GM10847 (cell line): ENCODE results near the gene STK17B.

Experiments used
- POLR2A ChIP-seq: IDR thresholded peaks from 2 replicates; pipeline ENCODE4 v1.6.1; 2011; ENCODE audit not compliant: insufficient read length; ENCODE audit errors: extremely low read depth

The STK17B gene

DNA sequence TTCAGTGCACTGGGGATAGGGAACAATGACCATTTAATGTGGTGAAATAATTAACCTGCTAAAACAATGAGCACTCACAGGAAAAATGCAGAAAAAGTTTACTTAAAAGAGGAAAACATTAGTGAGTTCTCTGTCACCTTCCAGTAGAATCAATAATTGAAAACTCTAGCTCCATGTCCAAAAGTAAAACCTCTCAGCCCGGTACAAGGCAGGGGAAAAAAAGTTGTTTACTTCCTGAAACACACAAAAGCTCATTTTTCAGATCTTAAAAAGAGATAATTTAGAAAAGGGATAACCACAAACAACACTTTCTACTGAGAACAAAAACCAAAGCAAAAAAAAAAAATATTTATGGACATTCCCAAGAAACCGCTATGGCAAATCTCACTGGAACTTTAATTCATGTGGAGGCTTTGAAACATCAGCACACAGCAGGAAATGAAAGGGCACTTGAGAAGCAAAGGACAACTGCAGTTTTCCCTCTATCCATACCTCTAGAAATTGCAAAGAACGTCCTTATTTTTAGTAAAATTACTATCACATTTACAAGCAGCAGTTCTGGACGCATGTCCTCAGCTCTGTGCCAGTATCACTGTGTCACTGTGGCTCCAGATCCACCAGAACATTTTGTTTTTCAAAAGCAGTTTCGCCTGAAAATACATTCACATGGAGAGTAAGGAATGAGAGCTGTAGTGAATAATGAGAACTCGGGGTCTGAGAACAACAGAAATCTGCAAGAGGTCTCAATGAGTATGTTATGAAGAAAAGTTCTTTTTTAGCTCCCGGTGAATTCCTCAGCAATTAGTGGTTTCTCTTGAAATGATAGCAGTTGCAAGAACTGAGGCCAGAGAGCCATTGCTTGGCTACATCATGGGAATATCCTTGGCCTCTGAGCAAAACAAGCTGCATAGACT lies 58.1 kb downstream of the STK17B start:
- TF ChIP-seq POLR2A, result no peak

DNA sequence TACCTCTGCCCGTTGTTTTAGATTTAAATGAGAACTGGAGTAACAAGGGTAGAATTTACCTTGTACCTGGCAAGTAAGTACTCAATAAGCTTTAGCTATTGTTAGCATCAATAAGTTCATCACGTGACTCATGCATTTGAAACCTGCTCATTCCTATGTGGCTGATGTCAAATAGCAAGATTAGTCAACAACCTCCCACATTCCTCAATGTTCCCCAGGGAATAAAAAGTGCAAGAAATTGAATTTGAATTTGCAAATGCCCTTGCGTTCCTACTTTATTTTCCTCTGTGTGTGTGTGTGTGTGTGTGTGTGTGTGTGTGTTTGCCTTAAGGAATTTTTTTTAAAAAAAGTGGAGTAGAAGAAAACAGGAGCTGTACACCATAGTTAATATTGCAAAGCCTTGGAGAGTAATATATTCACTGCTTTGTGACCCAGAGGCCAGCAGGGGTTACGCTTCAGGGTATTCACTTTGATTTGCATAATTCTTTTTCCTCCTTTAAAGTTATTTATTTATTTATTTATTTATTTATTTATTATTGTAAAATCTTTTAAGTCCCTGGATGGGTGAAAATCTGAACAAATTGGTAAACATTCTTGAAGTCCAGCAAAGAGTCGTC lies 58.9 kb downstream of the STK17B start:
- TF ChIP-seq POLR2A, result no peak

DNA sequence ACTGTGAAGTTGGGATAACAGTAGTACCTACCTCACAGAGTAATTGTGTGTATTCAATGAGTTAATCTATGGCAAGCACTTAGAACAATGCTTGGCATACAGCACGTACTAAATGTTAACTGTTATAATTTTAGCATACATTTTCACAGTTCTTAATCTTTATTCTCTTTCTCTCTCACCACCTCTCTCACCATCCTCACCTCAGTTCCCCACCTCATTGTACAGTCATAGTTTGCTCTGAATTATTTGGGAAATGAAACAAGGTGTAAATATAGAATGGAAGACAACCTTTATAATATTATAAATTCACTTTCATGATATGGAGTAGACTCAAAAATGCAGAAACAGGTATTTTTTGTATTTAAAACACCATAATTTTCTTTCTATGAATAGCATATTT lies 62.8 kb downstream of the STK17B start:
- no peak for TF ChIP-seq POLR2A

DNA sequence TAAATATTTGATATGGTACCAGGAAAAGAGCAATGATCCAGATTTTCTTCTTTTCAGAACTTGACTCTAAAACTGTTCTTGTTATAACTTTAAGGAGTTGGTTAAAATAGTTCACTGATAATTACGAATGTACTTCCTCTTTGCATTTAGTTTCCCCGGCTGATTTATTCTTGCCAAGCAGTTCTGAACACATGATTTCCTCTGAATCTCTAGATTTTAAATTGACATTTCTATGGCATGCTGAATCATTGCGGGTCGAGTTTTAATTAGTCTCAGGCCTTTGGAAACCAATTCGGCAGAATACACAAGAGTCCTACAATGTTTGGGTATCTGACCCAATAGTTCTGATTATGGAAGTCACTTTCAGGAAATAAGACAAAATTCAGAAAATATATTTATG lies 65.4 kb downstream of the STK17B start:
- TF ChIP-seq POLR2A, result no peak

DNA sequence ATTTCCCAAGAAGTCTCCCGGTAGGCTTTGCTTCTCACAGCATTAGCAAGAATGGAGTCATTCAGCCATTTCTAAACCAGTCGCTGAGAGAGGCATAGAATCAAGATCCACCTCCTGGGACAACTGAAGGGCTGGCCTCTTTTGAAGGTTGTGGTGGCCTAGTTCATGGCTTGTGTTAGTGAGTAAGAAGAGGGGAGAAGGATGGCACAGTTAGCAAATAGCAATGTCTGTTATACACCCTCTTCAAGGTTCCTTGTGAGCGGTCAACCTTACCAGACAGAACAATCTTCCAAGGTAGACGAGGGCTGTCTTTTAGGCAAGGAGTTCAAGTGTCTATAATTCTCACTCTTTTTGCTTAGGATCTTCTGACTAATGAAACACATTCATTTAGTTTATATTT lies 67.3 kb downstream of the STK17B start:
- no peak for TF ChIP-seq POLR2A

DNA sequence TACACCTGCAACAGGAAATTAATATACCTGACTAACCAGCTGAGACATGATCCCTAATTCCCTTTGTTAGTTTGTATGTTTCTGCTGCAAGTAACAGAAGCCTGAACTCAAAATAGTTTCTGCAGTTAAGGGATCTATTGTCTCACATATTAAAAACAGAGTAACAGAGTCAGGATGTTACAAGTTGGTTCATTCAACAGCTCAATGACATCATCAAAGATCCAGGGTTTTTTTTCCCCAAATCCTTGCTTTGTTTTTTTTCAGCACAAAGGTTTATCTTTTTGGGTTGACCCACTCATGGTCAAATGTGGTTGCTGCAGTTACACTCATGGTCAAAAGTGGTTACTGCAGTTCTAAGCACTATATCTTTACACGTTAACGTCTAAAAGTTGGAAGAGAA lies 67.8 kb downstream of the STK17B start:
- TF ChIP-seq POLR2A, result no peak

DNA sequence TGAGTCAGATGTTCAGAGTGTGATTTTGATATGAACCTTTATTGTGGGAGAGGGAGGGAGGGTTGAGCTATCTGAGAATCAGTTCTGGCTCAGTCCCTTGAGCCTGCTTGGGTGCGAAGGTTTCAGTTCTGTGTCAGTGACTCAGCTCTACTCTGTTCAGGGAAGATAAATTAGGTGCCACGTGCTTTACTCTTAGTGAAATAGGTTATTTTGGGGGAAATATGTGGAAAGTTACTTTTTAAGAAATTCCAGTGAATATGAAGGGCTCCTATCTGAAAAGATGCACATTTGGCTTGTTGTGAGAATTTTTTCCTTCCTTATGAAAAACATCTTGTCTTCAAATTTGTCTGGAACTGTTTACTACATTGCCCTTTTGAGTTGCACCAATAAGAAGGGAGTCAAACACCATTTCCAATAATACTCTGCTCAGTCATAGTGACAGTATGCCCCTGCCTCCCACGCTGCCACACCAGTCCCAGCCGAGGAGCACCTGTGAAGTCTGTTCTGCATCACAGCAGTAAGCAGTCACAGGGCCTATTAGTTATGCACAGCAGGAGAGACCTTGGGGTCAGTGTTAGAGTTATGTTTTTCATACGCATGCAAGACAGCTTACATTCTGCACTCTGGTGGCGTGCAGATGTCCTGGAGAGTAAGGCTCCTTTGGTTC lies 69.9 kb downstream of the STK17B start:
- no peak for TF ChIP-seq POLR2A

DNA sequence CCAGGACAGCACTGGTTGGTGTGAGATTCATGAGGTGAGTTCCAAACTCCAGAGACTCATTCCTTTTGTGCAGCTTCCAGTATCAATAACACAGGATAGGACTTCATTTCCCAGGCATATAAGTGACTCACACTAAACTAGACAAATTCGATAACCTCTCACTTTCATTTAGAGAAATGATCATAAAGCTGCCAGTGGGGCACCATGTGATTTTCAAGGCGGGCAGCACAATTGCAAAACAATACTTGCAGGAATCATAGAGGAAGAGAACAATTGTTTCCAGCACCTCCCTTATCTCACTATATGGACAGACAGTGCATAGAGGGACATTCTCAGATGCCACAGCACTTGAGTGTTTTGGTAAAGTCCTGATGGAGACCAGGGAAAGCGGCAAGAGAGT lies 71.5 kb downstream of the STK17B start:
- TF ChIP-seq POLR2A, result no peak

DNA sequence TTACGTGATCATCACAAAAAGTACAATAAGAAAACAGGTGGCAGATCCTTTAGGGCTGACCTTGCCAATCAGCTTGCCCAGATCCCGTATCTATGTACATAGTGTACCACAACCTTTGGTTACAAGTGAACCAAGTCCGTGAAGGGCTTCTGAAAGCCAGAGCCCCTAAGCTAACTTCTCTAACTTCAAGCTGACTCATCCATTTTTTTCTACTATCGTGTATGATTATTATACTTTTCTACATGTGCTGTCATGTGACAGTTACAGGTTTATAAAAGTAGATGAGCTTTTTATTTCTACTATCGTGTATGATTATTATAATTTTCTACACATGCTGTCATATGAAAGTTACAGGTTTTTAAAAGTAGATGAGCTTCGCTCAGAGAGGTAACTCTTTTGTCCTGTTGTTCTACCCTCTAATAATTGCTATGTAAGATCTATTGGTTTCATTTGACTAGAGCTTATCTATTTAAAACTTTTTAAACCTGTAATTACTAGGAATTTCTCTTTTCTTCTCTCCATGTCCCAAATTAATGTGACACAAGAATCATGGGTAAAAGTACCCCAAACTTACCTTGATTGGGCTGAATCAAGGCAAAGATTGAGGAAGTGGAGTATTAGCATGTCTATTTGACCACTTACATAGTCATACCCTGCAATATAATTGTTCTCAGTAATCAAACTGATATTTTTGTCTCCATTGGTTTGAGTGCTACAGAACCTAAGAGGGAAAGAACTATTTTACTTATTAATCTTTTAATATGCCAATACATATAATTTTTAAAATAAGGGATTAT lies 73.3 kb downstream of the STK17B start:
- TF ChIP-seq POLR2A, result no peak

DNA sequence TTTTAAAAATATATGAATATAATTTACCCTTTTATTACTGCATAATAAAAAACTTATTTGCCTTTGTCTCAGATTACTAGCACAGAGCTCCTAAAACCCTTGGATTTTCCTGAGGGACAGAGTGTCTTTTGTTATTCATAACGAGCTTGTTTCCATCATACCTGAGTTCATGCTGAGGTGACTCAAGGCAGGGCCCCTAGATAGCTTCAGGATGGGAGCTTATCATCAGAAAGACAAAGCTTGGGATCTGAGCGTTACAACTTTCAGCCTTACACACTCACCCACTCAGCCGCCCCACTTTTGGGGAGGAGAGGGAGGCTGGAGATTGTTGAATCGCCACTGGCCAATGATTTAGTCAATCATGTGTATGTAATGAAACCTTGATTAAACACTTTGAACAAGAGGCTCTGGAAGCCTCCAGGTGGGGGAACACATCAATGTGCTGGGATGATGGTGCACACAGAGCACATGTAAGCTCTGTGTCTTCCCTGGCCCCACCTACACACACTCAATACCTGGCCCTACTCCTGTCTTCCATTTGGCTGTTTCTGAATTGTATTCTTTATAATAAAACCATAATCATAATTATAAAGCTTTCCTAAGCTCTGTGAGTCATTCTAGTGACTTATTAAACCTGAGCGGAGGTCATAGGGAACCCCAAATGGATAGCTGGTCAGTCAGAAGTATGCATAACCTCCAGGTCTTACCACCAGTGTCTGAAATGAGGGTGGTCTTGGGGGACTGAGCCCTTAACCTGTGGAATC lies 74.2 kb downstream of the STK17B start:
- no peak for TF ChIP-seq POLR2A

DNA sequence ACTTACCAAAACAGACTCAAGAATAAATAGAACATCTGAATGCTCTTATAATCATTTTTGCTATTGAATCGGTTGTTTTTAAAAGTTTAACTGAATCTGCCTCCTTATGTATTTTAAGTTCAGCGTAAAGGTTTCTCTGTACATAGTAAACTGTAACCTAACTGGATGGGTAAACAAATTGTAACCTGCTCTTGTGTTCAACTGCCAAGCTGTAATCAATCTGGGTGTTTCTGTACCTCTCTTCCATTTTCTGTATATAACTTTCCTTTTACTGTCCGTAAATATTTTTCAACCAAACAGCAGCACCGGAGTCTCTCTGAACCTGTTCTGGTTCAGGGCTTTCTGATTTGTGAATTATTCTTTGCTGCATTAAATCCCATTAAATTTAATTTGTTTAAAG lies 75.1 kb downstream of the STK17B start:
- no peak for TF ChIP-seq POLR2A

DNA sequence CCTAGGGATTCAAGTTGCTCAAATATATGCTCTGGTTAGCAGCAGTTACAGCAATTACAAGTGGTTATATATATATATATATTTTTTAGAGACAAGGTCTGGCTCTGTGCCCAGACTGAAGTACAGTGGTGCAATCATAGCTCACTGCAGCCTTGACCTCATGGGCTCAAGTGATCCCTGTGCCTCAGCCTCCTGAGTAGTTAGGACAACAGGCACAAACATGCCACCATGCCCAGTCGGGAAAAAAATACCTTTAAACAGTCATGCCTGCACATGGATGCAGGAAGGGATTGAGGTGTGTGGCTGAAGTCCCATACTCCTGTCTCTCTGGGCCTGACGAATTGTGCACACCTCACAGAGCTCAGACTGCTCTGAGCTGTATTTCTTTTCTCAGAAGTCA lies 83.2 kb downstream of the STK17B start:
- no peak for TF ChIP-seq POLR2A

DNA sequence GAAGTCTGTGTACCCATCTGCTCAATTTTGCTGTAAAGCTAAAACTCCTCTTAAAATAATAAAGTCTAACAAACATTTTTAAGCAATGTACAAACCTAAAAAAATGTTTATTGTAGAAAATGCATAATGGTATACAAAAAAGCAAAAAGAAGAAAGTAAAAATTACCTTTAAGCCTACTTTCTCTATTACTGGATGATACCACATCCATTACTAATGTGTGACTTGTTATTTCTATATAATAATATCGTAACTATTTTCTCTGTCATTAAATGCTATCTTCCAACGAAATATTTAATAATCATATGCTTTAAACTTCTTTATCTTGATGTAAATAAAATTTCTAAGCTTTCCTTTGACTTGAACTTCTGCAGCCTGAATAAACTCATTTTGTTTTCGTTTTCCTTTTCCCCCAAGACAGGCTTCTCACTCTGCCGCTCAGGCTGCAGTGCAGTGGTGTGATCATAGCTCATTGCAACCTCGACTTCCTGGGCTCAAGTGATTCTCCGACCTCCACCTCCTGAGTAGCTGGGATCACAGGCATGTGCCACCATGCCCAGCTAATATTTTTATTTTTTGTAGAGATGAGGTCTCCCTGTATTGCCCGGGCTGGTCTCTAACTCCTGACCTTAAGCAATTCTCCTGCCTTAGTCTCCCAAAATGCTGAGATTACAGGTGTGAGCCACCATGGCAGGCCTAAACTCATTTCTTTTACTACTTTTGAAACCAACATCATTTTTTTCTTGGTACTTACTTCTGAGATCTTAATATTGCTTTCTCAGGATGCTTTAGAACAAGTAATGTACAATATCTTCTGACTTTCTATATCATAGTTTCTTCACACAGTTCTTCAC lies 84.6 kb downstream of the STK17B start:
- no peak for TF ChIP-seq POLR2A

DNA sequence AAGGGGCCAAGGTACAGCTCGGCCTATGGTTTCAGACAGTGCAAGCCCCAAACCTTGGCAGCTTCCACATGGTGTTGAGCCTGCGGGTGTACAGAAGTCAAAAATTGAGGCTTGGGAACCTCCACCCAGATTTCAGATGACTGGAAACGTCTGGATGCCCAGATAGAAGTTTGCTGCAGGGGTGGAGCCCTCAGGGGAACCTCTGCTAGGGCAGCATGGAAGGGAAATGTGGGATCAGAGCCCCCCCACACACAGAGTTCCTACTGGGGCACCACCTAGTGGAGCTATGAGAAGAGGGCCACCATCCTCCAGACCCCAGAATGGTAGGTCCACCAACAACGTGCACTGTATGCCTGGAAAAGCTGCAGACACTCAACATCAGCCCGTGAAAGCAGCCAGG lies 87.8 kb downstream of the STK17B start:
- no peak for TF ChIP-seq POLR2A
